ENCODE data around the gene BRD4. TPM values are rescaled to one million over a fixed set of nuclear protein-coding genes. Genes with fewer than 3 reads are reported as not detected.
A peak's percentile ranks its signal among the peaks of the same experiment; 100 is the strongest.

Gene BRD4
- total and polyA plus RNA-seq, 2 of the 13 experiments (the other 11 are each of a cell fraction or from before 2014, with no cell fraction given): 10.5 to 11.4 TPM

DNA sequence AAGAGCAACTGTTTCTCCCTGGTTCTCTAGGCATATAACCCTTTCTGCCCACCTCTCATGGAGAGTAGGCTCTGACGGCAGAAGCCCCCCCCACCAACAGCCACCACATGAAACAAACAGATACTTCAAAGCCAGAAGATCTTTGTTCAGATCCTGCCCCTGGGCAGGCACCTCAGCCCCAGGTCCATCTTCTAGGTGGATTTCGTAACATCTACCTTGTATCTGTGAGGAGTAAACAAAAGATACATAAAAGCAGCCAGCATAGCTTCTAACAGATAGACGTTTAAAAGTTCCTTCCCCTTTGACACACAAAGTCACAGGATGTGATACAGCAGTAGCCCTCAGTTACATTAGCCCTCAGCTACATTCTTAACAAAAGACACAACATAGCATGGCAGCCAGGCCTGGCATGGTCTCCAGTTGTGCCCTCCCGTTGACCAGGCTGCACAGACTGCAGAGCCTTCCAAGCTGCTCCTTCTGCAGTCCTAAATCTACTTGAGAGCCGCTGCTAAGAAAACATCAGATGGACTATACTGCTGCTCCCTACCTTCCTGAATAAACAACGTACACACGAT is 35.4 kb downstream of the BRD4 start (continued):
- TF ChIP-seq JUND (CRISPR knock-in tag; IDR thresholded peaks at IDR 0.05): peak; percentile 3; the same call in 1 of the 2 replicates
- TF ChIP-seq FOXP1 (IDR thresholded peaks at IDR 0.05): no peak
- TF ChIP-seq FOXP1 (CRISPR knock-in tag; IDR thresholded peaks at IDR 0.05): peak; percentile 90
- TF ChIP-seq MZF1 (CRISPR knock-in tag; IDR thresholded peaks at IDR 0.05; ENCODE audit: borderline replicate concordance): no peak
- TF ChIP-seq NBN (conservative IDR thresholded peaks at IDR 0.05): no peak
- TF ChIP-seq, protein P1, sequence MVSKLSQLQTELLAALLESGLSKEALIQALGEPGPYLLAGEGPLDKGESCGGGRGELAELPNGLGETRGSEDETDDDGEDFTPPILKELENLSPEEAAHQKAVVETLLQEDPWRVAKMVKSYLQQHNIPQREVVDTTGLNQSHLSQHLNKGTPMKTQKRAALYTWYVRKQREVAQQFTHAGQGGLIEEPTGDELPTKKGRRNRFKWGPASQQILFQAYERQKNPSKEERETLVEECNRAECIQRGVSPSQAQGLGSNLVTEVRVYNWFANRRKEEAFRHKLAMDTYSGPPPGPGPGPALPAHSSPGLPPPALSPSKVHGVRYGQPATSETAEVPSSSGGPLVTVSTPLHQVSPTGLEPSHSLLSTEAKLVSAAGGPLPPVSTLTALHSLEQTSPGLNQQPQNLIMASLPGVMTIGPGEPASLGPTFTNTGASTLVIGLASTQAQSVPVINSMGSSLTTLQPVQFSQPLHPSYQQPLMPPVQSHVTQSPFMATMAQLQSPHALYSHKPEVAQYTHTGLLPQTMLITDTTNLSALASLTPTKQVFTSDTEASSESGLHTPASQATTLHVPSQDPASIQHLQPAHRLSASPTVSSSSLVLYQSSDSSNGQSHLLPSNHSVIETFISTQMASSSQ (IDR thresholded peaks at IDR 0.05; ENCODE audit: low read depth): no peak
- TF ChIP-seq, protein P1 (CRISPR knock-in tag; IDR thresholded peaks at IDR 0.05; ENCODE audit: borderline replicate concordance): 0 out of 2 replicates have a peak, but pooled peaks have one; percentile 44
- TF ChIP-seq RCOR2 (CRISPR knock-in tag; IDR thresholded peaks at IDR 0.05): 0 out of 2 replicates have a peak, but pooled peaks have one; percentile 41
- peak; percentile 69; the same call in 1 of the 2 replicates for TF ChIP-seq JUN (CRISPR knock-in tag; IDR thresholded peaks at IDR 0.05)
- no peak for TF ChIP-seq ZNF570 (CRISPR knock-in tag; IDR thresholded peaks at IDR 0.05; ENCODE audit: borderline replicate concordance)
- TF ChIP-seq ZNF878 (CRISPR knock-in tag; IDR thresholded peaks at IDR 0.05): no peak
- TF ChIP-seq, protein P2, sequence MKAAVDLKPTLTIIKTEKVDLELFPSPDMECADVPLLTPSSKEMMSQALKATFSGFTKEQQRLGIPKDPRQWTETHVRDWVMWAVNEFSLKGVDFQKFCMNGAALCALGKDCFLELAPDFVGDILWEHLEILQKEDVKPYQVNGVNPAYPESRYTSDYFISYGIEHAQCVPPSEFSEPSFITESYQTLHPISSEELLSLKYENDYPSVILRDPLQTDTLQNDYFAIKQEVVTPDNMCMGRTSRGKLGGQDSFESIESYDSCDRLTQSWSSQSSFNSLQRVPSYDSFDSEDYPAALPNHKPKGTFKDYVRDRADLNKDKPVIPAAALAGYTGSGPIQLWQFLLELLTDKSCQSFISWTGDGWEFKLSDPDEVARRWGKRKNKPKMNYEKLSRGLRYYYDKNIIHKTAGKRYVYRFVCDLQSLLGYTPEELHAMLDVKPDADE (CRISPR knock-in tag; IDR thresholded peaks at IDR 0.05): no peak
- no peak for TF ChIP-seq RAD51 (IDR thresholded peaks at IDR 0.05; ENCODE audit: borderline replicate concordance)
- TF ChIP-seq, protein P3, sequence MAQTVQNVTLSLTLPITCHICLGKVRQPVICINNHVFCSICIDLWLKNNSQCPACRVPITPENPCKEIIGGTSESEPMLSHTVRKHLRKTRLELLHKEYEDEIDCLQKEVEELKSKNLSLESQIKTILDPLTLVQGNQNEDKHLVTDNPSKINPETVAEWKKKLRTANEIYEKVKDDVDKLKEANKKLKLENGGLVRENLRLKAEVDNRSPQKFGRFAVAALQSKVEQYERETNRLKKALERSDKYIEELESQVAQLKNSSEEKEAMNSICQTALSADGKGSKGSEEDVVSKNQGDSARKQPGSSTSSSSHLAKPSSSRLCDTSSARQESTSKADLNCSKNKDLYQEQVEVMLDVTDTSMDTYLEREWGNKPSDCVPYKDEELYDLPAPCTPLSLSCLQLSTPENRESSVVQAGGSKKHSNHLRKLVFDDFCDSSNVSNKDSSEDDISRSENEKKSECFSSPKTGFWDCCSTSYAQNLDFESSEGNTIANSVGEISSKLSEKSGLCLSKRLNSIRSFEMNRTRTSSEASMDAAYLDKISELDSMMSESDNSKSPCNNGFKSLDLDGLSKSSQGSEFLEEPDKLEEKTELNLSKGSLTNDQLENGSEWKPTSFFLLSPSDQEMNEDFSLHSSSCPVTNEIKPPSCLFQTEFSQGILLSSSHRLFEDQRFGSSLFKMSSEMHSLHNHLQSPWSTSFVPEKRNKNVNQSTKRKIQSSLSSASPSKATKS (CRISPR knock-in tag; IDR thresholded peaks at IDR 0.05): peak; percentile 95; the same call in 1 of the 2 replicates
- no peak for TF ChIP-seq NFYB (CRISPR knock-in tag; IDR thresholded peaks at IDR 0.05)
- 0 out of 2 replicates have a peak, but pooled peaks have one; percentile 6 for TF ChIP-seq ZNF709 (CRISPR knock-in tag; IDR thresholded peaks at IDR 0.05)
- no peak for TF ChIP-seq HMG20A (CRISPR knock-in tag; IDR thresholded peaks at IDR 0.05; ENCODE audit: borderline replicate concordance)
- no peak for TF ChIP-seq ZNF296 (CRISPR knock-in tag; conservative IDR thresholded peaks at IDR 0.05)
- no peak for TF ChIP-seq RFXANK (CRISPR knock-in tag; IDR thresholded peaks at IDR 0.05)
- TF ChIP-seq GABPA (IDR thresholded peaks at IDR 0.05; ENCODE audit: low read depth, low read length): no peak
- no peak for TF ChIP-seq GABPA (CRISPR knock-in tag; IDR thresholded peaks at IDR 0.05; ENCODE audit: low read depth)
- TF ChIP-seq ZNF839 (CRISPR knock-in tag; IDR thresholded peaks at IDR 0.05; ENCODE audit: borderline replicate concordance): no peak
- TF ChIP-seq SOX13 (IDR thresholded peaks at IDR 0.05): peak; percentile 51
- TF ChIP-seq SOX13 (CRISPR knock-in tag; conservative IDR thresholded peaks at IDR 0.05 in 1 of 2, IDR thresholded peaks at IDR 0.05 in 1 of 2): peak; percentile 72 to 90; a peak in 3 of 4 replicates
- TF ChIP-seq SMARCC2 (IDR thresholded peaks at IDR 0.05): no peak
- TF ChIP-seq HIVEP1 (CRISPR knock-in tag; IDR thresholded peaks at IDR 0.05): no peak
- TF ChIP-seq ZNF790 (CRISPR knock-in tag; IDR thresholded peaks at IDR 0.05; ENCODE audit: borderline replicate concordance): no peak
